Measurements from ENCODE around the gene ZBED6. TPM values are rescaled to one million over a fixed set of nuclear protein-coding genes. Genes with fewer than 3 reads are reported as not detected.

The ZBED6 gene
- total and polyA plus RNA-seq, 9 of the 15 experiments (the other 6 are each of a cell fraction or from before 2014, with no cell fraction given): 0.21 to 16.6 (median 5.0) TPM

DNA sequence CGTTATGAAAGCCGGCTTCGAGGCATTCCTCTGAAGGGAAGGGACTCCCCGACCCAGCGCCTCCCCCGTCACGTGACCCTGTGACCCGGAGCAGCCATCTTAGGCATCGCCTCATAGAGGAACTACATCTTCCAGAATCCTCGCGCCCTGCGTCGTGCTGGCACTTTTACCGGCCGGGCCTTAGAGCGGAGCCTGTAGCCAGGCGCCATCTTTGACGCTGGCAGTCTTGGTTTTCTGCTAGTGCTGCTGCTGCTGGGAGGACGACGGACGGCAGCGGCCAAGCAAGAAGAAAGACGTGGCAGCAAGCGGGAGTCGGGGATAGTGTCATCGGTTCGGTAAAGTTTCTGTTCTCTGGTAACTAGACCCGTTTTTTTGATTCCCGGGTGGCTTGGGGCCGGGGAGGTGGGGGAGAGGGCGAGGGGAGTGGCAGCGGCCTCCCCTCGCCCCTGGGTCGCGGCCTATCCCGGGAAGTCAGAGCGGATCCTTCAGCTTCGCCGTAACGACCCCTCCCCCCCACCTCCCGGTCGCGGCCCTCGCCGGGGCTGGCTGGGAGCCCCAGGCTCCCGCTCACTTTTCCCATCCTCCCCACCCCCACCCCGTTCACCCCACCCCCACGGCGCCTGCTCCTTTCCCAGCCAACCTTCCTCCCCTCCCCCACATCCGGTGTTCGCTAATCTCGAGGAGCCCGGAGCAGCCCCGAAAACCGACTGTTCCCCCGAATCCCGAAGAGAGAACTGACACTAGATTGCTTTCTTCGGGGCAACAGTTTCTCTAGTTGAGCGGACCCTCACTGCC lies at the start of gene ZBED6, which contains the start of gene ZC3H11A (continued):
- no peak for TF ChIP-seq ZNF655 (CRISPR knock-in tag; IDR thresholded peaks at IDR 0.05)
- no peak for TF ChIP-seq SMARCA5 (IDR thresholded peaks at IDR 0.05)
- TF ChIP-seq RBM22 (IDR thresholded peaks at IDR 0.05; ENCODE audit: low read depth, low read length, poor library complexity, severe bottlenecking): no peak
- TF ChIP-seq, protein P1, sequence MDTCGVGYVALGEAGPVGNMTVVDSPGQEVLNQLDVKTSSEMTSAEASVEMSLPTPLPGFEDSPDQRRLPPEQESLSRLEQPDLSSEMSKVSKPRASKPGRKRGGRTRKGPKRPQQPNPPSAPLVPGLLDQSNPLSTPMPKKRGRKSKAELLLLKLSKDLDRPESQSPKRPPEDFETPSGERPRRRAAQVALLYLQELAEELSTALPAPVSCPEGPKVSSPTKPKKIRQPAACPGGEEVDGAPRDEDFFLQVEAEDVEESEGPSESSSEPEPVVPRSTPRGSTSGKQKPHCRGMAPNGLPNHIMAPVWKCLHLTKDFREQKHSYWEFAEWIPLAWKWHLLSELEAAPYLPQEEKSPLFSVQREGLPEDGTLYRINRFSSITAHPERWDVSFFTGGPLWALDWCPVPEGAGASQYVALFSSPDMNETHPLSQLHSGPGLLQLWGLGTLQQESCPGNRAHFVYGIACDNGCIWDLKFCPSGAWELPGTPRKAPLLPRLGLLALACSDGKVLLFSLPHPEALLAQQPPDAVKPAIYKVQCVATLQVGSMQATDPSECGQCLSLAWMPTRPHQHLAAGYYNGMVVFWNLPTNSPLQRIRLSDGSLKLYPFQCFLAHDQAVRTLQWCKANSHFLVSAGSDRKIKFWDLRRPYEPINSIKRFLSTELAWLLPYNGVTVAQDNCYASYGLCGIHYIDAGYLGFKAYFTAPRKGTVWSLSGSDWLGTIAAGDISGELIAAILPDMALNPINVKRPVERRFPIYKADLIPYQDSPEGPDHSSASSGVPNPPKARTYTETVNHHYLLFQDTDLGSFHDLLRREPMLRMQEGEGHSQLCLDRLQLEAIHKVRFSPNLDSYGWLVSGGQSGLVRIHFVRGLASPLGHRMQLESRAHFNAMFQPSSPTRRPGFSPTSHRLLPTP (IDR thresholded peaks at IDR 0.05; ENCODE audit: borderline replicate concordance, extremely low read depth, insufficient read length): no peak
- peak; percentile 7; the same call in 1 of the 2 replicates for TF ChIP-seq ZNF324 (CRISPR knock-in tag; IDR thresholded peaks at IDR 0.05)
- no peak for TF ChIP-seq RBM25 (IDR thresholded peaks at IDR 0.05; ENCODE audit: low read depth, low read length, severe bottlenecking)
- TF ChIP-seq TEAD2 (tag; IDR thresholded peaks at IDR 0.05): no peak
- TF ChIP-seq, protein P2, sequence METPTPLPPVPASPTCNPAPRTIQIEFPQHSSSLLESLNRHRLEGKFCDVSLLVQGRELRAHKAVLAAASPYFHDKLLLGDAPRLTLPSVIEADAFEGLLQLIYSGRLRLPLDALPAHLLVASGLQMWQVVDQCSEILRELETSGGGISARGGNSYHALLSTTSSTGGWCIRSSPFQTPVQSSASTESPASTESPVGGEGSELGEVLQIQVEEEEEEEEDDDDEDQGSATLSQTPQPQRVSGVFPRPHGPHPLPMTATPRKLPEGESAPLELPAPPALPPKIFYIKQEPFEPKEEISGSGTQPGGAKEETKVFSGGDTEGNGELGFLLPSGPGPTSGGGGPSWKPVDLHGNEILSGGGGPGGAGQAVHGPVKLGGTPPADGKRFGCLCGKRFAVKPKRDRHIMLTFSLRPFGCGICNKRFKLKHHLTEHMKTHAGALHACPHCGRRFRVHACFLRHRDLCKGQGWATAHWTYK (CRISPR knock-in tag; IDR thresholded peaks at IDR 0.05): peak; percentile 59; the same call in 1 of the 2 replicates
- no peak for TF ChIP-seq ZNF140 (CRISPR knock-in tag; IDR thresholded peaks at IDR 0.05)
- TF ChIP-seq HMGN3 (IDR thresholded peaks at IDR 0.05; ENCODE audit: borderline replicate concordance, extremely low read depth, insufficient read length, low read depth, low read length): no peak
- no peak for TF ChIP-seq TGIF2 (CRISPR knock-in tag; IDR thresholded peaks at IDR 0.05)
- no peak for TF ChIP-seq ZFP1 (CRISPR knock-in tag; IDR thresholded peaks at IDR 0.05)
- 0 out of 2 replicates have a peak, but pooled peaks have one; percentile 8 for TF ChIP-seq DEAF1 (CRISPR knock-in tag; IDR thresholded peaks at IDR 0.05)
- no peak for TF ChIP-seq MYBL2 (IDR thresholded peaks at IDR 0.05; ENCODE audit: low read depth)
- TF ChIP-seq MYBL2 (CRISPR knock-in tag; IDR thresholded peaks at IDR 0.05; ENCODE audit: borderline replicate concordance): no peak
- no peak for TF ChIP-seq XRCC4 (IDR thresholded peaks at IDR 0.05; ENCODE audit: extremely low read depth, insufficient read depth, insufficient read length)
- TF ChIP-seq MTA1 (IDR thresholded peaks at IDR 0.05; ENCODE audit: borderline replicate concordance): peak; percentile 20; the same call in 1 of the 2 replicates
- TF ChIP-seq MED1 (CRISPR knock-in tag; IDR thresholded peaks at IDR 0.05; ENCODE audit: borderline replicate concordance): no peak
- TF ChIP-seq SRSF7 (optimal IDR thresholded peaks at IDR 0.05; ENCODE audit: low read depth, low read length): no peak
- TF ChIP-seq ZNF274 (IDR thresholded peaks at IDR 0.05; ENCODE audit: borderline replicate concordance, low read depth, low read length): no peak
- TF ChIP-seq ETV1 (tag; conservative IDR thresholded peaks at IDR 0.05; ENCODE audit: low read depth): peak; percentile 92

Measured in K562 (cell line).